GM12892 (cell line): ENCODE measurements around the gene ODC1.

Experiments
- POLR2A ChIP-seq: IDR thresholded peaks from 2 replicates; pipeline ENCODE4 v1.6.1; 2011; ENCODE audit warnings: low read depth, low read length, control low read depth
- POLR2AphosphoS5 ChIP-seq: IDR thresholded peaks from 2 replicates; pipeline ENCODE4 v1.6.1; 2011; ENCODE audit warnings: low read depth, low read length, control low read depth

- TF ChIP-seq POLR2A (no peak), POLR2AphosphoS5 (no peak)
These were observed 1.3 kb upstream of the ODC1 start for GRCh38 chr2:10449486-10449831.
